HG03064 (cell line): Measurements from ENCODE around the gene GPALPP1.
"Not testable (repeated sequence)": the region's sequence is repeated elsewhere in the genome, so short reads cannot be mapped to it uniquely, and the experiment has no call there.

Source experiments
- ATAC-seq: cut with Tn5 transposase; IDR thresholded peaks from one replicate; pipeline ENCODE4 v1.9.1; 2021; ENCODE audit warnings: low read depth; ENCODE audit not compliant: unreplicated experiment

Gene GPALPP1, protein sequence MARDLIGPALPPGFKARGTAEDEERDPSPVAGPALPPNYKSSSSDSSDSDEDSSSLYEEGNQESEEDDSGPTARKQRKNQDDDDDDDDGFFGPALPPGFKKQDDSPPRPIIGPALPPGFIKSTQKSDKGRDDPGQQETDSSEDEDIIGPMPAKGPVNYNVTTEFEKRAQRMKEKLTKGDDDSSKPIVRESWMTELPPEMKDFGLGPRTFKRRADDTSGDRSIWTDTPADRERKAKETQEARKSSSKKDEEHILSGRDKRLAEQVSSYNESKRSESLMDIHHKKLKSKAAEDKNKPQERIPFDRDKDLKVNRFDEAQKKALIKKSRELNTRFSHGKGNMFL

DNA sequence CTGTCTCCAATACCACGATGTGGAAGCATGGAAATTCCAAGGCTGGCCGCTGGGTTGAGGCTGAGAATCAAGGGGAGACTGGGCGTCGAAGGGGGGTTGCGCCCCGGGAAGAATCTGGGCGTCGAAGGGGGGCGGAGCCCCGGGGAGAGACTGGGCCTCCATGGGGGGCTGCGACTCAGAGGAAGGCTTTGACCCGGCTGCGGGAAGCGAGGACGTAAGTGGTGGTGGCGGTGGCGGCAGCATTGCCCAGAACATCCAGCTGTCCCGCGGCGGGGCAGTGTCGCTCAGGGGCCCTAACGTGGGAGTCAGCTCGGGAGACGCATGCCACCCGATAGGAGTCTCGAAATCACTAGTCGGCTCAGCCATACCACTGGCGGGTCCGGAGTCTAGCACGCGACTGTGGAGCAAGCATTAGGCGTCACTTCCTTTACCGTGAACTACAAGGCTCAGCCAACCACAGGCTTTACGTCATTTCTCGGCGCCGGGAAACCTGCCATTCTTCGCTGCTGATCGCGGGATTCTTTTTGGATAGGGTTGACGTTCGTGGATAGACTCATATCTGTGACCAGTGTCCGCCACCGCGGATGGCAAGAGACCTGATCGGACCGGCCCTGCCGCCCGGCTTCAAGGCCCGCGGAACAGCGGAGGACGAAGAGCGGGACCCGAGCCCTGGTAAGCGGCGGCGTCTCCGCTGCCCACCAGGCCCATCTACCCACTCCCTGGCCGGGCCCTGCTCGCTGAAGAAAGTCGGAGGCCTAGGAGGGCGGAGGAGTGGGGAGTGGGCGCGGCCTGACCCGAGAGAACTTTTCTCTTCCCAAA is at the start of gene GPALPP1, which contains the start of gene NUFIP1:
TSS of gene GPALPP1 (plus strand) at position 468 of the 819 bp plus-strand sequence. CDS start at position 585, 117 bp downstream.
TSS of gene NUFIP1 (minus strand) at position 401 of the 819 bp plus-strand sequence. CDS start at position 366, 35 bp downstream.
- peak; percentile 94 for ATAC-seq

DNA sequence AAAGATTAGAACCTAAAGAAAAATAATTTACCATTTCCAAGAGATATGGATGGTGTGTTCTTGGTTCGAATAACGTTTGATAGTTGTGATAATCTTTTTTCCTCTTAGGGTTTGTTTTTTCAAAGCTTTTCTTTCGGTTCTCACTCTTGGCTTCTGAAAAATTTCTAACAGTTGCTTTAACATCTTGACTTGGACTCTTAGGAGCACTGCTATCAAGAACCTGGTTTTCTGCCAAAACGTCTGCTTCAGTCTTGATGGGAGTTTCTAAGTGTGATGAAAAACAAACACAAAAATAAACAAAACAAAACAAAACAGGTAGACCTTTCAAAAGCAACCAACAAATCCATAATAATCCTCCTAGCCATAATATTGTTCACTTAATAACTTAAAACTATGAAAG is 45.9 kb upstream of the GPALPP1 start:
- ATAC-seq: not testable (repeated sequence)

DNA sequence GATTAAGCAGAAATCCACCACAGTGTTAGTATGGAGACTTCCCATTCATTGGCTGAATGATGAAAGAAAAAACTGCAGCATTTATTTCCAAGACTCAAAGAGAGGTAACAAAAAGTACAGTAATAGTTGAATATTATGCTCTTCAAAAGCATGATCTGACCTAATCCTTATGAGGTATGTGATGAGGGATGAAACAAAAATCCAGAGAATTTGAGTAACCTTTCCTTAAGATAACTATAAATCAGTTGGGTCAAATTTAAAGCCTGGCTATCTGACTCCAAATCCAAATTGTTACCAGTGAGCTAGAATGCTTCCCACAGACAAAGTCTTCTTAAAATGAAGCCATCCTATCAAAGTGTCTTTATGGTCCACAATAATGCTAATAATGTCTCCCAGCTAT is 38.2 kb upstream of the GPALPP1 start:
- ATAC-seq: no peak

DNA sequence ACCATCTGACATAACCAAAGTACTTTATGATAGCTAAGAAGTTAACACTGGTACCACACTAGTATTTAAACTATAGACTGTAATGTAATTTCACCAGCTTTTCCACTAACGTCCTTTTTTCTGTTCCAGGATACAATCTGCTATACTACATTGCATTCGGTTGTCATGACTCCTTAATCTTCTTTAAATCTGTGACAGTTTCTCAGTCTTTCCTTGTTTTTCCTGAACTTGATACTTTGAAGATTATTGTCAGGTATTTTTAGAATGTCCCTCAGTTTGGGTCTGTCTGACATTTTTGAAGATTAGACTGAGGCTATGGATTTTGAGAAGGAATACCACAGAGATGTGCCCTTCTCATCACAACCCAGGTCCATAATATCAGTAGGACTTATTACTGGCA is 36.7 kb upstream of the GPALPP1 start:
- ATAC-seq: no peak

DNA sequence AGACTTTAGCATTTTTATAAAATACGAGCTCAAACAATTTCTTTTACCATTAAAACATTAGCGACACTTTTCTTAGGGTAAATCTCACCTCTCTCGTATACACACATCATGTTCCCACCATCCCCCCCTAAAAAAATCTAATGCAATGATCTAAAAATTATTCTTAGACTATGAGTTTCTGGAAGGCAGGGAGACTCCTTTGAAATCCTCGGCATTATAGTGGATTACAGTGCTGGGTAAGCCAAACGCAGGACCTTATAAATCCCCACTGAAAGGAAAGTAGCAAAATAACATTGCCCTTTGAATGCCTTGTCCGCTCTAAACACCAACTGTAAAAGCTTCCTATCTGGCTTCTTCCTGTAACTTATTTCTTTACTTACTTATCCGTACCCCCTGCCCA is 35.1 kb upstream of the GPALPP1 start:
- no peak for ATAC-seq

DNA sequence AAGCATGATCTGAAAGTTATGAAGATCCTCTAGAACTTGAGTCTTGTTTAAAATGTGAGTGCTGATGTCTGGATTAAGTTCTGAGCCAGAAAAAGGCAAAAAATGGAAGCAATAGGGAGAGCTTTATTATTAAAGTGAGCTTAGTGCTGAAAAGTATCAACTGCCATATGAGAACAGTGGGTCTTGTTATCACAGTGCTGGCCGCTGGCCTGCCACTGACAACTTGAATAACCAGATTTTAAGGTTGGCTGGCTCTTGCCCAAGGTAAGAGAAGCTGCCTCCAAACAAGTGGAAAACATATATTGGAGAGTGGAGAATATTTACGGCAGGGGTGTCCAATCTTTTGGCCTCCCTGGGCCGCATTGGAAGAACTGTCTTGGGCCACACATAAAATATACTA is 33.9 kb upstream of the GPALPP1 start:
- no peak for ATAC-seq

DNA sequence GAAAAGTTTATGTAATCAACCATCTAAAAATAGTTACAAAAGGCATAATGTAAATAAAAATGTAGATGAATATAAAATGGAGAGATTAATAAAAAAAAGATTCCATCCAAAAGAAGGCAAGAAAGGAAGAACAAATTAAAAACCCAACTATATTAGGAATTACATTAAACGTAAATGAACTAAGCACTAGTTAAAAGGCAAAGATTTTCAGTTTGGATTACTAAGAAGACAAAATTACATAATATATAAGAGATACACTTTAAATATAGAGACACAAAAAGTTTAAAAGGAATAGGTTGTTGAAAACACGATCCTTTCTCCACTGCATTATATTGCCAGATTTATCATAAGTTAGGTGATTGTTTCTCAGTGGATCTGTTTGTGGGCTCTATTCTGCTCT is 27.3 kb upstream of the GPALPP1 start:
- no peak for ATAC-seq

DNA sequence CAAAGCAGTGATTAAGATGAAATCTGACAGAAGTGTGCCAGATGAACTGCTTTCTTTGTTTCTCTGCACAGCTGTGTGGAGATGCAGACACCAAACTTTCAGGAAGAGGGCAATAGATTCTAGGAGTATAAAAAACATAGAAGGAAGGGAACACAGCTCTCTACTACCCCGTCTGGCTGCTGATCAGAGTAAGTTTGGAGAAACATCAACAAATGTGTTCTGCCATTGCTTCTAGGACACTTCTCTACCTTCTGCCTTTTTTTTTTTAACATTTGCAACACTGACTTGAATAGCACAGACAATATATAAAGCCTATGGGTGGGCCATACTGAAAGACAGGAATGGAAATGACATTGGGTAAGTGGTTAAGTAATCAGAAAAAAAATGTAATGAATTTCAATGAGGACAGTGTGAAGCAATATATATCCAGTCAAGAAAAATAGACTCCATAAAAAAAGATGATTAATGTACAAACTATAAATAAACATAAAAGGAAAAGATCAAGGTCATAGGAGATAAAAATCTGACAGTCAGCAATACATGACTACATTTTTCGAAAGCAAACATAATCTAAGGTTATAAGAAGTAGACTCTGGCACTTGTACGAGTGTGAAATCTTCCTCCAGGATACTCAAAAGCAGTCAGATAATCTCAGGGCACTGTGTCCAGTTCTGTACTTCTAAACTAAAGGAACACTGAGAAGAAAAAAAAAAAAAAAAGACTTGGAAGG is 21.5 kb upstream of the GPALPP1 start:
- no peak for ATAC-seq

DNA sequence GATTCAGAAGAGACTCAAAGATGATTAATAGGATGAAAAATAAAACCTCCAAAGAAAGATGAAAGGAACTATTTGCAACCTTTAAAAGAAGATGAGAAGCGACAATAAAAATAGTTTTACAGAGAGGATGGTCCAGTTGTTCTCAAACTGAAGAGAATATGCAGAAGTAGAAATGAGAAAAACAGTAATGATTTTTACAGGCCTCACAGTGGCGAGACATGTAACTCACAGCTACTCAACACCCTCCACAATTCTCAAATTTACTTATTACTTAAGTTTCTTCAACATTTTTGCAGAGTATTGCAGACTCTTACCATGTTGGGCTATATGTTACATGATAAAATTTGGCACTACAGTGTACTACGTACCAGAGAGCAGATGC is 20.9 kb upstream of the GPALPP1 start:
- ATAC-seq: no peak

DNA sequence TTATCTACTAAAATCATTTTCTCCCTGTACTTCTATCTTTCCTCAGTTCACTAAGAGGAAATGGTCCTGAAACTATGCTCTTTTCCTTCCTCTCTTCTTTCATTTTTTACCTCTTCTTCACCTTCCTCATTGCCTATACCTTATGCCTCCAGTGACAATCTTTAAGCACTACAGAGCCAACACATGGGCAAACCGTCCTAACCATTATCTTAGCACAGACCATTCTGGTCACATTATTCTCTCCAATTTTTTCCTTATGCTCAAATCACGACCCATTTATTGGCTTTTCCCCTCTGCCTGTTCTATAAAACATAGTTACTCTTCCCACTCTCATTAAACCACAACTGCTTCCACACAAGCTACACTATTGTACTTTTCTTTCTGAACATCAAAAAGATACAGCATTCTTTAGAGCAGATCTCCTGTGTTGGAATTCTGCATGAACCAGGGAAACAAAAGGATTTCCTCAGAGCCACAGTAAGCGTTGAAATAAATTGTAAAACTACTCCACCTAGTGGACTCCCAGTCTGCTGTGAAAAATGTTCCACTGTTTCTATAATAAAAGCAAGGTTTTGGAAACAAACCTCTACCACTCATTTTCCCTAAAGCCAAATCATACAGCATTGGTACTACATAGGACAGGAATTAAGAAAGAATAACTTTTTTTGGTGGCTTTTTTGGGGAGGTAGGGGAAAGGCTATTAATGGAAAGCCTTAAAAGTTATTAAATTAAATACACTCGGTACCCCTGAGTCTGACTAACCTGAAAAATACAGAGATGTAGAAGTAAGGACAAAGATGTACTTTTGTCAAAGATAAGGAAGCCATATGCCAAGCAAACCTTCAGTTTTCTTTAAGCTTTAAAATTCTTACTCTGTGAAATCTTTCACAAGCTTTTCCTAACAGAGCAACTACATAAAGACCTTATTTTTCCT is 19.5 kb upstream of the GPALPP1 start:
- ATAC-seq: no peak

DNA sequence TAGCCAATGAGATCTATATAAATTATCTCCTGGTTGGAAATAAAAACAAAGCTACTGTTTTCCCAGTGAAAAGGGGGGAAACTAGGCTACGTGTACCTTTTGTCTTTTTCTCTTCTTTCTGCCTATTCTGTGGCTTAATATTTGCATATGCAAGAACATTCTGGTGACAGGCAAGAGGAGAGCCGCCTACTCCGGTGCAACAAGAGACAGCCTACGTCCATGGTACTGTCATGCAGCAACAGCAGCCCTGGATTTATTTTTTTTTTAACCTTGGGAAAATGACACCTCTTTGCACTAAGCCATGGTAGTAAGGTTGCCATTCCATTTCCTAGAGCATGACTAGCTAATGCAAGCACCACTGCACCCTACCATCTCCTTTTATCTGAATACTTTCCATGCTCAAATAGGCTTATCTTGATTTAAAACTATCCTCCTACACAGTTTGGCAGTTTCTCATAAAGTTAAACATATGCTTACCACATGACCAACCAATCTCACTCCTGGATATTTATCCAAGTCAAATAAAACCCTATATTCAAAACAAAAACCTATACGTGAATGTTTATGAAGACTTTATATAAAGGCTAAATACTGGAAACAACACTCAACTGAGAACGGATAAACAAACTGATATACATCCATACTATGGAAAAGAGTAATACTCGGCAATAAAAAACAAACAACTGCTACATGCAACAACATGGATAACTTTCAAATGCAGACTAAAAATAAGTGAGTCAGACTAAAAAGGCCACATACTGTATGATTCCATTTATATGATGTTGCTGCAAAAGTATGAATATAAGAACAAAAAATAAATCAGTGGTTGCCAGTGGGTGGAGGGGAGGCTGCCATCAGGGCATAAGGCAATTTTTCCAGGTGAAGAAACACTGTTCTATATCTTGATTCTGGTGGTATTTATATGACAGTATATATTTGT is 17.4 kb upstream of the GPALPP1 start:
- no peak for ATAC-seq

DNA sequence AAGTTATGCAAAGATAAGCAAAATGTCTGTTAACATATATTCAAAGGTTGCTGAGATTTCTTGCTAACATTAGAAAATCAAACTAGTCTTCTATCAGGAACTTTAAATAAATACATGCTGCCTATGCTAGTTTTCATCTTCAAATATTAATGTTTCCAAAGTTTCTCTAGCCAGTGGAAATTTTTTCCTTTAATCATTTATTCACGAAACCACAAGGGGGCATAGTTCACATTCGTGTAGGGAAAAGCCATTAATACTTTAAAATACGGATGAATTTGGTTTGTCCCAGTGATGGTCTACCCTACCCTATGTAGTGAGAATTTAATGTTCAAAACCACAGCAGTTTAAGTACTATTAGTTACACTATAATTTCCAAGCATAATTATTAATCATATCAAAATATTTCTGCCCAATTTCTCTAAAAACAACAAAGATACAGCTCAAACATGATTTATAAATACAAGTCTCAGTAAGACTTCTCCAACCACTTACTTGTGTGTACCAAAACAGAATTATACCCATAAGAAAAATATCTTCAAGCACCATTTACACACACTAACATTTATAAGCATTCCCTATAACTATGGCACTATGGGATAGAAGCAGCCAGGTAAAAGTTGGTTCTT is 16.3 kb upstream of the GPALPP1 start:
- no peak for ATAC-seq

DNA sequence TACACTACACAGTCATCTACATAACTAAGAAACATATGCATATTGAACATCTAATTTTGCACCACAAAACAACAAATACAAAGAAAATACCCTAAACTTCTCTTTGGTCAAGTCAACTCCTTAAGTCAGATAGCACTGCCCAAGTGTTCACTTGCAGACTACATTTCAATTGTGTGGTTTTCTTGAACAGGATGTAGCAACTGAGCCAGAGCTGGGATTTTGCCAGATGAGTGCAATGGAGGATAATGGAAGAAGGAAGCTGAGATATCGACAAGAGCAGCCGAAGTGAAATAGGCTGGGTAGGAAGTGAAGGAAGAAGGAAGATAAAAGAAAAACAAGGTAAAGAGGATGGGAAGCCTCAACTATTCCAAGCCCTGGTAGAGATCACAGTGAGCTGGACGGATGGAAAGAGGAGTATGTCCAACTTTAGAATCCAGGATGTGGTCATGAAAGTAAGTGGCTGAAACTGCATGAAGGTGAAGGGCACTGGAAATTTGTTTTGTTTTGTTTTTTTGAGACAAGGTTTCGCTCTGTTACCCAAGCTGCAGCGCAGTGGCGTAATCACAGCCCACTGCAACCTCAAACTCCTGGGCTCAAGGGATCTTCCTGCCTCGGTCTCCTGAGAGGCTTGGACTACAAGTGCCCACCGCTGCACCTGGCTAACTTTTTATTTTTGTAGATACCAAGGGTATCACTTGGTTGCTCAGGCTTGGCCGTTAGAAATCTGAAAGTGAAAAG is 15.1 kb upstream of the GPALPP1 start:
- ATAC-seq: peak; percentile 59

DNA sequence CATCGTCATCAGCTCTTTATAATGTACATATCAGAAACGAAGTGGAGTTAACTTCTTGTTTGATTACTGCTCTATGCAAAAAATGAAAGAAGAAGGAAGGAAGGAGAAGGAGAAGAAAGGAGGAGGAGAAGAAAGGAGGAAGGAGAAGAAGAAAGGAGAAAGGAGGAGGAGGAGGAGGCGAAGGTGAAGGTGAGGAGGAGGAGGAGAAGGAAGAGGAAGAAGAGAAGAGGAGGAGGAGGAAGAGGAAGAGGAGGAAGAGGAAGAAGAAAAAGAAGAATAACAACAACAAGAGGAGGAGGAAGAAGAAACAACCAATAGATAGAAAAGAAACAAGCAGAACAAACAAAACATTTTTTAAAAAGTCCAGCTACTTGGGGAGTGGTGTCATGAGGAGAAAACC is 13.1 kb upstream of the GPALPP1 start:
- ATAC-seq: no peak

DNA sequence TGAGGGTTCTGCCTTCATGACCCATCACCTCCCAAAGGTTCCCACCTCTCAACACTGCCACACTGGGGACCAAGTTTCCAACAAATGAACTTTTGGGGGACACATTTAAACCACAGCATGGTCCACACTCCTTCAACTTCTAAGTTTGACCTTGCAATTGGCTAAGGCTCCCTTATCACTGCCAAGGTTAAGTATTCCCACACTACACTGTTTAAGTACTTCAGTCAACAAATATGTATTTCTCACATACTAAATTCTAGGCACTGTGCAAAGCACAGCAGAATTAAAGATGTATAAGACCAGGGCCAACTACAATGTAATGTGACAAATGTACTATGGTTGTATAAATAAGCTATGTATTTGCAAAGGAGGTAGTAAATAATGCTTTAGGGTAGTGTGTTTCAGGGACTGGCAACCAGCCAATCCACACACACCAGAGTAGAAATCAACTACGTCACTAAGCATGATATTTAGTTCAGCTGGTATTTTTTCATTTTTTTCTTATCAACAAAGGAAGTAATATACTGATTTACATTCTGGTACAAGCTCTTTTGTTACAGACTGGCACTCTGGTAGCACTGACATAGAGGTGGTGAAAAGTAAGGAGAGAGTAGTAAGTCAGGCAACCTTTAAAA is 12.3 kb upstream of the GPALPP1 start:
- ATAC-seq: no peak

DNA sequence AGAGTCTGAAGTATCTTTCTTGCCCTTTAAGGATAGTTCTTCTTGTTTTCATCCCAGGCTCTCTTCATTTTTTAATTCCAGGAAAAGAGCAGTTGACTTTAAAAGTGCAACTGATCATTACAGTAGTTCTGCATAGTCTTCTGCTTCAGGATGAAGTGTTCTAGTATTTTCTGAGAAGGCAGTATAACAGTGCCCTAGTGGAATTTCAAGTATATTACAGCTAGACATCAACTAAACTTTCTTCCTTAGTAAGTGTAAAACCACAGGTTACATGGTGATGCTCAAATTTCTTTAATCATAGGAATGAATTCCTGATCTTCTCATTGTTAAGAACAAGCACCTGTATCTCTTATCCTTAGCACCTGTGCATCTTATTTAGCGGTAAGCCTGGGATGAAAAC is 11.0 kb upstream of the GPALPP1 start:
- ATAC-seq: no peak

DNA sequence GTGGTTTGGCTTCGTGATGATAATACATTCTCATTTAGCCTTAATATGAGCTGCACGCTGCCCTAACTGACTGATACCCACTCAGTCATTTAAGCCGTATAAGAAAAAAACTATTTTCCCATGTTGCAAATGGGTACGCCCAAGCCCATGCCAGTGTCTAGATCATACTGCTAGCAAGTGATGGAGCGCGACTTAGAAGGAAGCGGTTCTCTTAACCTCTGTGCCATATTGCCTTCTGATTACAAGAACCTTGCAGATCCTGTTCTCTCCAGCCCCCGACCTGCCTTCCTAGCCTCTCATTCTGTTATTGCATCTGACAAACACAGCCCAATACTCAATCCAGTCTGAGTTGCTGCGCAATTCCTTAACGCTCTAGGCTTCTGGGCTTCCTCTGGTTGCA is 603 bp downstream of the GPALPP1 start:
- ATAC-seq: no peak
